IMR-90 (cell line): ENCODE results near the gene AP3S1. TPM values are rescaled to one million over a fixed set of nuclear protein-coding genes. Genes with fewer than 3 reads are reported as not detected.
"Not testable (repeated sequence)": the region's sequence is repeated elsewhere in the genome, so short reads cannot be mapped to it uniquely, and the experiment has no call there.

Experiments used
- ATAC-seq: fragments of 200-7000 bp; cut with Tn5 transposase; 2 replicates; pipeline ENCODE4 v1.9.1; 2020; ENCODE audit warnings: low read depth, mild to moderate bottlenecking, moderate library complexity
- BruUV-seq: library from RNA; stranded (reverse); fragments of 400-500 nt; replicated peaks from 2 replicates; lab custom pipeline; 2021; lab: Mats Ljungman, UMichigan
- CTCF ChIA-PET: fragments of 300-600 bp; formaldehyde crosslinking; extraction: SDS; loops from one replicate; lab custom pipeline; 2021; ENCODE audit warnings: antibody characterized with exemption; lab: Yijun Ruan, JAX
- POLR2A ChIA-PET: fragments of 300-600 bp; sonication (Branson Sonifier 250); formaldehyde crosslinking; loops from one replicate; lab custom pipeline; 2022; ENCODE audit warnings: antibody characterized with exemption; ENCODE audit not compliant: unreplicated experiment; lab: Charles Lee
- DNase-seq: peaks from one replicate; pipeline ENCODE4 v3.0.0; 2013
- H2AFZ ChIP-seq: replicated peaks from 2 replicates; pipeline ENCODE3; 2013; ENCODE audit warnings: low read length, mild to moderate bottlenecking; ENCODE audit not compliant: poor library complexity
- H2AK5ac ChIP-seq: 2 replicates; pipeline ENCODE4 v1.6.1; 2013; ENCODE audit warnings: low read depth, low read length, inconsistent platforms
- H2AK9ac ChIP-seq: replicated peaks from 2 replicates; pipeline ENCODE3; 2013; ENCODE audit warnings: mild to moderate bottlenecking, low read depth, low read length, moderate library complexity; ENCODE audit not compliant: poor library complexity
- H2BK120ac ChIP-seq: 2 replicates; pipeline ENCODE4 v1.6.1; 2013; ENCODE audit warnings: low read depth, low read length, inconsistent platforms
- H2BK15ac ChIP-seq: 3 replicates; pipeline ENCODE4 v1.6.1; 2013; ENCODE audit warnings: low read depth, low read length, inconsistent platforms
- H2BK20ac ChIP-seq: 2 replicates; pipeline ENCODE4 v1.6.1; 2013; ENCODE audit warnings: low read depth, mild to moderate bottlenecking, inconsistent platforms, low read length, moderate library complexity
- H2BK5ac ChIP-seq: 2 replicates; pipeline ENCODE4 v1.6.1; 2013; ENCODE audit warnings: mild to moderate bottlenecking, low read depth, low read length, inconsistent platforms; ENCODE audit not compliant: poor library complexity, severe bottlenecking
- H3K14ac ChIP-seq: replicated peaks from 2 replicates; pipeline ENCODE4 v1.6.1; 2013; ENCODE audit warnings: low read depth, low read length, inconsistent platforms
- H3K18ac ChIP-seq: 2 replicates; pipeline ENCODE4 v1.6.1; 2013; ENCODE audit warnings: low read depth, low read length, control low read depth
- H3K23ac ChIP-seq: 2 replicates; pipeline ENCODE4 v1.6.1; 2013; ENCODE audit warnings: low read depth, low read length, inconsistent platforms
- H3K27ac ChIP-seq: 2 replicates; pipeline ENCODE4 v1.5.1; 2013; ENCODE audit warnings: mild to moderate bottlenecking, control low read depth, low read length; ENCODE audit not compliant: insufficient read depth
- H3K27me3 ChIP-seq: 2 replicates; pipeline ENCODE4 v1.6.1; 2013; ENCODE audit warnings: low read length; ENCODE audit not compliant: control insufficient read depth, insufficient read depth
- H3K36me3 ChIP-seq: 2 replicates; pipeline ENCODE4 v1.6.1; 2013; ENCODE audit warnings: low read length, mixed read lengths; ENCODE audit not compliant: control insufficient read depth, insufficient read depth
- H3K4ac ChIP-seq: 2 replicates; pipeline ENCODE4 v1.6.1; 2013; ENCODE audit warnings: low read depth, low read length, inconsistent platforms
- H3K4me1 ChIP-seq: 2 replicates; pipeline ENCODE4 v1.6.1; 2013; ENCODE audit warnings: low read length, mixed read lengths; ENCODE audit not compliant: control insufficient read depth, insufficient read depth
- H3K4me2 ChIP-seq: 2 replicates; pipeline ENCODE4 v1.6.1; 2013; ENCODE audit warnings: low read depth, mild to moderate bottlenecking, control low read depth, low read length, moderate library complexity
- H3K4me3 ChIP-seq: 2 replicates; pipeline ENCODE4 v1.5.1; 2013; ENCODE audit warnings: low read depth, mild to moderate bottlenecking, control low read depth, low read length, moderate library complexity; ENCODE audit not compliant: insufficient read depth
- H3K56ac ChIP-seq: 2 replicates; pipeline ENCODE4 v1.6.1; 2013; ENCODE audit warnings: low read length, inconsistent platforms; ENCODE audit not compliant: insufficient read depth; ENCODE audit errors: extremely low read depth
- H3K79me1 ChIP-seq, 2 experiments: 2 replicates each; pipeline ENCODE4 v1.6.1; 2013; ENCODE audit warnings: low read length in 2 of 2, inconsistent platforms in 1 of 2, low read depth in 1 of 2
- H3K9ac ChIP-seq: 2 replicates; pipeline ENCODE4 v1.6.1; 2013; ENCODE audit warnings: low read depth, low read length, control low read depth
- H3K9me1 ChIP-seq: 2 replicates; pipeline ENCODE4 v1.6.1; 2013; ENCODE audit warnings: low read length, inconsistent platforms; ENCODE audit not compliant: insufficient read depth
- H3K9me3 ChIP-seq: 2 replicates; pipeline ENCODE4 v1.6.1; 2013; ENCODE audit warnings: low read length; ENCODE audit not compliant: control insufficient read depth, insufficient read depth
- H4K20me1 ChIP-seq: 2 replicates; pipeline ENCODE4 v1.6.1; 2013; ENCODE audit warnings: low read length, inconsistent platforms; ENCODE audit not compliant: insufficient read depth
- H4K5ac ChIP-seq: 2 replicates; pipeline ENCODE4 v1.6.1; 2013; ENCODE audit warnings: mild to moderate bottlenecking, low read depth, low read length, control low read depth
- H4K8ac ChIP-seq, 2 experiments: 2 replicates each; pipeline ENCODE4 v1.6.1; 2013; ENCODE audit warnings: low read depth in 2 of 2, low read length in 2 of 2, control low read depth in 1 of 2, inconsistent platforms in 1 of 2
- H4K91ac ChIP-seq: 2 replicates; pipeline ENCODE4 v1.6.1; 2013; ENCODE audit warnings: low read depth, low read length, inconsistent platforms; ENCODE audit not compliant: insufficient read depth
- WGBS, 2 experiments: methylation state at CpG; one replicate each; pipeline versions ENCODE4 v1.1.5 to v1.1.7; 2013; ENCODE audit warnings: missing lambda C conversion rate in 2 of 2; ENCODE audit not compliant: insufficient read length in 1 of 2; ENCODE audit errors: extremely low coverage in 2 of 2; 5-methylcytosine and 5-hydroxymethylcytosine counted together
- dilution Hi-C: fragments of 300-500 bp; cut with HindIII; formaldehyde crosslinking; loops from one replicate; pipeline ENCODE4 v1.14.3; 2018; ENCODE audit warnings: low sequenced_read_pairs; ENCODE audit not compliant: unreplicated experiment
- in situ Hi-C: fragments of 300-500 bp; cut with MboI; formaldehyde crosslinking; loops from 3 replicates; pipeline ENCODE4 v1.14.3; 2019; ENCODE audit warnings: low sequenced_read_pairs, inconsistent platforms, mixed read lengths
- intact Hi-C: fragments of 100-400 bp; cut with micrococcal nuclease; formaldehyde crosslinking; loops from 2 replicates; pipeline ENCODE4 v1.10.0; 2022
- polyA plus RNA-seq, 3 experiments: library from polyadenylated mRNA; depleted of rRNA; stranded (reverse); fragments of >200 nt; gene quantifications; 2 replicates each; pipeline ENCODE4 v1.2.3, GENCODE V29; 2012; ENCODE audit warnings: low replicate concordance in 1 of 3
- total RNA-seq: library from RNA; depleted of rRNA; stranded (reverse); fragments of >200 nt; gene quantifications from 2 replicates; pipeline ENCODE4 v1.2.3, GENCODE V29; 2012

Gene AP3S1
- total and polyA plus RNA-seq, 2 of the 4 experiments (the other 2 are of a cell fraction): 21.9 to 73.1 TPM

GRCh38 chr5:115928578-115929407, 87.1 kb downstream of the AP3S1 start:
- H3K4ac ChIP-seq, DNase-seq, H3K9me3 ChIP-seq, H2AK5ac ChIP-seq, H3K4me1 ChIP-seq, CTCF ChIA-PET, H3K56ac ChIP-seq, H2AK9ac ChIP-seq, POLR2A ChIA-PET, BruUV-seq, H3K9ac ChIP-seq, H3K27me3 ChIP-seq, H3K27ac ChIP-seq, in situ Hi-C loops, intact Hi-C loops, H3K9me1 ChIP-seq, H3K4me3 ChIP-seq, ATAC-seq, H3K36me3 ChIP-seq, H3K18ac ChIP-seq, H4K91ac ChIP-seq, H4K8ac ChIP-seq, H3K4me2 ChIP-seq, H4K5ac ChIP-seq, H2BK15ac ChIP-seq, H2BK120ac ChIP-seq, H3K23ac ChIP-seq, H3K79me1 ChIP-seq, H2BK20ac ChIP-seq, dilution Hi-C loops, H4K20me1 ChIP-seq, H3K14ac ChIP-seq, H2BK5ac ChIP-seq, H2AFZ ChIP-seq: not testable (repeated sequence)
- 97% methylated on average over 8 of the region's 12 CpGs; no CpG with 5 or more reads in 1 of the 2 experiments for WGBS, 2 experiments

- H3K36me3 ChIP-seq, in situ Hi-C loops, H3K9ac ChIP-seq, H3K9me3 ChIP-seq, H3K4me1 ChIP-seq, H2BK120ac ChIP-seq, CTCF ChIA-PET, H2BK5ac ChIP-seq, H3K18ac ChIP-seq, H3K4ac ChIP-seq, ATAC-seq, H3K9me1 ChIP-seq, H2BK20ac ChIP-seq, dilution Hi-C loops, DNase-seq, H4K5ac ChIP-seq, H2AK5ac ChIP-seq, H2AK9ac ChIP-seq, H3K4me3 ChIP-seq, H3K23ac ChIP-seq, H3K27me3 ChIP-seq, intact Hi-C loops, H3K79me1 ChIP-seq, H3K27ac ChIP-seq, H4K8ac ChIP-seq, H4K20me1 ChIP-seq, BruUV-seq, H4K91ac ChIP-seq, H3K14ac ChIP-seq, H3K56ac ChIP-seq, H2AFZ ChIP-seq, H2BK15ac ChIP-seq, H3K4me2 ChIP-seq, POLR2A ChIA-PET: not testable (repeated sequence)
- WGBS, 2 experiments: 86% methylated on average over 9 of the region's 17 CpGs; no CpG with 5 or more reads in 1 of the 2 experiments
Observed at GRCh38 chr5:115930171-115930570, 88.4 kb downstream of the AP3S1 start.
